ENCODE results near the gene SMIM41.

The SMIM41 gene

GRCh38 chr12:52050758-52051541, 28.6 kb upstream of the SMIM41 start, which contains the start of gene NR4A1:
NR4A1 (plus strand) TSS chr12:52051442; CDS start chr12:52054329, 2,887 bp downstream.
- peak; percentile 99 for DNase-seq (ENCODE audit: low read depth)

- no peak for DNase-seq (ENCODE audit: low read depth)
Observed at GRCh38 chr12:52052468-52053186, 26.9 kb upstream of the SMIM41 start.

- no peak for DNase-seq (ENCODE audit: low read depth)
Observed at GRCh38 chr12:52053536-52054209, 25.8 kb upstream of the SMIM41 start.

DNA sequence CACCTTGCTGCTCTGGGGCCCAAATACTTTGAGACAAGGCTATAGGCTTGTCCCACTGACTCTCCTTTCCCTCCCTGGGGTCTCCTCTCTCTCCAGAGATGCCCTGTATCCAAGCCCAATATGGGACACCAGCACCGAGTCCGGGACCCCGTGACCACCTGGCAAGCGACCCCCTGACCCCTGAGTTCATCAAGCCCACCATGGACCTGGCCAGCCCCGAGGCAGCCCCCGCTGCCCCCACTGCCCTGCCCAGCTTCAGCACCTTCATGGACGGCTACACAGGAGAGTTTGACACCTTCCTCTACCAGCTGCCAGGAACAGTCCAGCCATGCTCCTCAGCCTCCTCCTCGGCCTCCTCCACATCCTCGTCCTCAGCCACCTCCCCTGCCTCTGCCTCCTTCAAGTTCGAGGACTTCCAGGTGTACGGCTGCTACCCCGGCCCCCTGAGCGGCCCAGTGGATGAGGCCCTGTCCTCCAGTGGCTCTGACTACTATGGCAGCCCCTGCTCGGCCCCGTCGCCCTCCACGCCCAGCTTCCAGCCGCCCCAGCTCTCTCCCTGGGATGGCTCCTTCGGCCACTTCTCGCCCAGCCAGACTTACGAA, 25.2 kb upstream of the SMIM41 start:
- no peak for DNase-seq (ENCODE audit: low read depth)

DNA sequence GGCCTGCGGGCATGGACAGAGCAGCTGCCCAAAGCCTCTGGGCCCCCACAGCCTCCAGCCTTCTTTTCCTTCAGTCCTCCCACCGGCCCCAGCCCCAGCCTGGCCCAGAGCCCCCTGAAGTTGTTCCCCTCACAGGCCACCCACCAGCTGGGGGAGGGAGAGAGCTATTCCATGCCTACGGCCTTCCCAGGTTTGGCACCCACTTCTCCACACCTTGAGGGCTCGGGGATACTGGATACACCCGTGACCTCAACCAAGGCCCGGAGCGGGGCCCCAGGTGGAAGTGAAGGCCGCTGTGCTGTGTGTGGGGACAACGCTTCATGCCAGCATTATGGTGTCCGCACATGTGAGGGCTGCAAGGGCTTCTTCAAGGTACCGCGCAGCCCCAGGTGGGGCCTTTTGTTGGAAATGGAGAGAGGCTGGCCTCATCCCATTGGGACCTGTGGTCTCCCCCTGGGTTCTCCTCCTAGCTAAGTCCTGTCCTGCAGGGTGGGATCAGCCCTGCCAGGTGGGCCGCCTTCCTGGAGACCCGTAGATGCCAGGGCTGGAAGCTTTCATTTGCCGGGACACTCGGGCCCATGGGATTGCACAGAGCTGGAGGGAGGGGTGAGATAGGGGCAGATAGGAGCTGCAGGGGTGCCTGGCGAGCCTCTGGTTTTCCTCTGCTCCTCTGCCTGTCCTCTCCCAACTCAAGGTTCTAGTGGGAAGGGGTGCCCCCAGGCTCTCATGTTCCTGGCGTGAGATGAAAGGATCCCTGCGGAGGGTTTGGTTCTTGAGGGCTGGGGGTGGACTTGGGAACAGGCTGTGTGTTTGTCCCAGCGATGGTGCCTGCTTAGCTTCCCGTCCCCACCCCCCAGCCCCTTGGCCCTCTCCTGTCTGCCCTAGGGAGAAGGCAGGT, 24.4 kb upstream of the SMIM41 start:
- no peak for DNase-seq (ENCODE audit: low read depth)

DNA sequence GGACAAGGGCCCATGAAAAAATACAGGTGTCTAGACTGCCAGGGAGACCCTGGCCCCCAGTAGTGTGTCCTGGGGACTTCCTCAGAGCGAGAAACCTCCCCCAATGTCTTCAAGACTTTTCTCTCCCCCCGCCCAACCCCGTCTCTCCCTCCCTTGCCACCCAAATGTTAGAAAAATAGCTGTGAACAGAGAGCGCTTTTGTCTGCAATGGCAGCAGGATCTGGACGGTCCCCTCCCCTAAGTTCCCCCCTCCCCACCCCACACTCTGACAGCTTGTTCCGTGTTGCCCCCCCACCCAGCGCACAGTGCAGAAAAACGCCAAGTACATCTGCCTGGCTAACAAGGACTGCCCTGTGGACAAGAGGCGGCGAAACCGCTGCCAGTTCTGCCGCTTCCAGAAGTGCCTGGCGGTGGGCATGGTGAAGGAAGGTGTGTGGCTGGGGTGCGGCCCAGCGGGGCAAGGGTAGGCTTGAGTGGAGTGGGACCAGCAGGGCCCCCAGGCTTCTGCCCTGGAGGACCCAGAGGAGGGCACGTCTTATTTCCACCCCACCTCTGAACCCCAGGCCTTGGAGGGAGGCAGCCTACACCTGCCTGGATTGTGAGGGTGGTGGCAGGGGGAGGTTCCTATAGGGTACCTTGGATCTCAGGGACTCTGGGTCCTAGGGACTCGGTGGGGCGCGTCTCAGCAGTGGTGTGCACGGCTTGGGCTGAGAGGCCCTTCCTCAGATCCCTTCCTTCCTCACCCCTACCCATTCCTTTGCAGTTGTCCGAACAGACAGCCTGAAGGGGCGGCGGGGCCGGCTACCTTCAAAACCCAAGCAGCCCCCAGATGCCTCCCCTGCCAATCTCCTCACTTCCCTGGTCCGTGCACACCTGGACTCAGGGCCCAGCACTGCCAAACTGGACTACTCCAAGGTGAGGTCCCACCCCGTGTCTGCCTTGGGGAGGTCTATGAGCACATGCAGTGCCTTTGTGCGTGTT, 23.5 kb upstream of the SMIM41 start:
- no peak for DNase-seq (ENCODE audit: low read depth)

DNA sequence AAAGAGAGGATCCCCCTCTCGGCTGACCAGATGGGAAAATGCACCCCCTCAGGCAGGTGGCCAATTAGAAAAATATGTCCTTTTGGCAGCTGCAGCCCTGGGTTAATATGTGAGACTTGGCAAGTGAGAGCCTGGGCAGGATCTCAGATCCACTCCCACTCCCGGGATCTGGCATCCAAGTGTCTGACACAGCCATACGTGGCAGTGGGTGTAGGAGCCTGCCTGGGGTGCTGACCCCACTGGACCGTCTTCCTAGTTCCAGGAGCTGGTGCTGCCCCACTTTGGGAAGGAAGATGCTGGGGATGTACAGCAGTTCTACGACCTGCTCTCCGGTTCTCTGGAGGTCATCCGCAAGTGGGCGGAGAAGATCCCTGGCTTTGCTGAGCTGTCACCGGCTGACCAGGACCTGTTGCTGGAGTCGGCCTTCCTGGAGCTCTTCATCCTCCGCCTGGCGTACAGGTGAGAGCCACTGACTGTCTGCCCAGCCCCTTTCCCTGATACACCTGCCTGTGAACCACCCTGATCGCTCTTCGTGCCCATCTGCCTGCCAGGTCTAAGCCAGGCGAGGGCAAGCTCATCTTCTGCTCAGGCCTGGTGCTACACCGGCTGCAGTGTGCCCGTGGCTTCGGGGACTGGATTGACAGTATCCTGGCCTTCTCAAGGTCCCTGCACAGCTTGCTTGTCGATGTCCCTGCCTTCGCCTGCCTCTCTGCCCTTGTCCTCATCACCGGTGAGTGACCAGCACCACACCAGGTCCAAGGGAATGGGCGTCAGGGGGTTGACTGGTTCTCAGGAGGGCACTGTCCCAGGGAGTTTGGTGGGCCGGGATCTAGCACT, 22.5 kb upstream of the SMIM41 start:
- DNase-seq (ENCODE audit: low read depth), result no peak

DNA sequence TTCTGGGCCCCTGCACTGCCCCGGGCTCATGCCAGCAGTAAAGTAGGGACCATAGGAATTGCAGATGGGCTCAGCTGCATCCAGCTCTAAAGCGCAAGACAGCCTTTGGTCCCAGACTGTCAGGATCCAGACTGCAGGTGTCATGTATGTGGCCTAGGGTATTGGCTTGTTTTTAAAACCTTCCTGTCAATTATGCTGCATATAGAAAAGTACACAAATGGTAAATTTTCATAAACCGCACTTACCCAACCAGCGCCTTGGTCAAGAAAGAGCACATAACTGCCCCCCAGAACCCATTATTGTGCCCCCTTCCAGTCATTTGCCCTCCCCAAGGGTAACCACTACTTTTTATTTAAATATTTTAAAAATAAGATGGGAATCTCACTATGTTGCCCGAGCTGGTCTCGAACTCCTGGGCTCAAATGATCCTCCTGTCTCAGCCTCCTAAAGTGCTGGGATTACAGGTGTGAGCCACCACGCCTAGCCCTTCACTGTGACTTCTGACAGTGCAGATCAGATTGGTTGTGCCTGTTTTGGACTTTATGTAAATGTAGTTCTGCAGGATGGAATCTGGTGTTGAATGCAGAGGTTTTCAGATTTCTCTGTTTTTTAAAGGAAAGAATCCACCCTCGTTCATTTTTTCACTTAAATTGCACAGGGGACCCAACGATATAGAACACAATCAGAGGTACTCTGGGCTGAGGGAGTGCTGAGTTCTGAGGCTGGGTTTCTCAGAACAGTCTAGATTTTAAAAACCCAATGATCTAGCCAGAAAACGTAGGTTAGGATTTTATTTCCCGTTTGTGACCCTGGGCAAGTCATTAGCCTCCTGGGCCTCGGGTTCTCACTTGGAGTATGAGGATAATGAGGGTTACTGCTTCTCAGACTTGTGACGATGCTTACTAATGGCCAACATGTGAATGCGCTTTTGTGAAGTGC, 21.6 kb upstream of the SMIM41 start:
- DNase-seq (ENCODE audit: low read depth), result no peak

GRCh38 chr12:52058631-52059361, 20.7 kb upstream of the SMIM41 start:
- DNase-seq (ENCODE audit: low read depth), result no peak

GRCh38 chr12:52059582-52060497, 19.7 kb upstream of the SMIM41 start:
- DNase-seq (ENCODE audit: low read depth), result no peak

GRCh38 chr12:52060498-52061177, 18.9 kb upstream of the SMIM41 start:
- no peak for DNase-seq (ENCODE audit: low read depth)

DNA sequence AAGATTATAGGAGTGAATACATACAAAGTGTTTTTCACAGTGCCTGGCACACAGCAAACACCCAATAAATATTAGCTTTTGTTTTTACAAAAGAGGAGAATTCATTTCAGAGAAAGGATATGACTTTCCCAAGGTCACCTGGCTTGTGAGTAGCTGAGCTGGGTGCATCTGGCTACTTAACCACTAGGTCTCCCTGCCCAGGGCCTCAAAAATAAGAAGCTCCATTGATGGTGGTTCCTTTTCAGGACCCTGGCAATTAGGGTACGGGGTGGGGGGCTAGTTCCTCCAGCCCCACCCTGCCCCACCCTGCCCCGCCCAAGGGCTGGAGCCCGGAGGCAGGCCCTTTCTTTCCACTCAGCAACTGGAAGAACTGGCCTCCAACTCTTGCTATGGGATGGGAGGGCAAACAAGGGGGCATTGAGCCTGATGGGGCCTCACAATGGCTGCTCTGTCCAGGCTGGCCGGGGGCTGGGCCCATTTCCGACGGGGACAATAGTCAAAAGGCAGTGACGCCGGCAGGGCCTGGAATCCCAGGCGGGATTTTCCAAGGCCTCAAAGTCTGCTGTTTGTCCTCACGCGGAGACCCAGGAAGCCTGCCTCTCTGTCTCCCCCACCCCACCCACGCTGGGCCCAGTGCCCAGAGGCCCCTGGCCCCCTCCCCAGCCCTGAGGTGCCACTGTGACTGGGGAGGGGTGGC, 17.9 kb upstream of the SMIM41 start:
- DNase-seq (ENCODE audit: low read depth), result no peak

GRCh38 chr12:52062167-52063081, 17.1 kb upstream of the SMIM41 start:
- DNase-seq (ENCODE audit: low read depth), result no peak
